K562 (cell line): Measurements from ENCODE around the gene PAX8.
"Not testable (repeated sequence)": the region's sequence is repeated elsewhere in the genome, so short reads cannot be mapped to it uniquely, and the experiment has no call there.

Experiments used
- EP300 ChIP-seq: IDR thresholded peaks from 2 replicates; pipeline ENCODE4 v1.6.1; 2012; ENCODE audit warnings: low read length, improper control_type of control experiment
- HEY1 ChIP-seq: fragments of 250-450 bp; sonication (Bioruptor Pico); IDR thresholded peaks from 2 replicates; pipeline ENCODE4 v1.5.0; 2020; ENCODE audit warnings: mild to moderate bottlenecking, moderate library complexity, borderline replicate concordance
- MLX ChIP-seq, 2 experiments: fragments of 450-650 bp in 1 of 2; sonication (generic) in 1 of 2; formaldehyde crosslinking; conservative IDR thresholded peaks; 2 replicates each; pipeline versions ENCODE4 v1.4.0 to v1.8.1; 2020 to 2022; ENCODE audit warnings: mild to moderate bottlenecking in 1 of 2, missing genetic modification reagents in 1 of 2
- POLR2AphosphoS5 ChIP-seq: IDR thresholded peaks from 2 replicates; pipeline ENCODE4 v1.6.1; 2011; ENCODE audit warnings: mild to moderate bottlenecking, low read depth, low read length, moderate library complexity; ENCODE audit not compliant: control insufficient read depth, insufficient read depth
- SETDB1 ChIP-seq: IDR thresholded peaks from one replicate; pipeline ENCODE4 v1.6.1; 2012; ENCODE audit warnings: low read length, control low read depth, inconsistent platforms
- SMAD3 ChIP-seq: fragments of 450-650 bp; formaldehyde crosslinking; conservative IDR thresholded peaks from 2 replicates; pipeline ENCODE4 v1.4.0; 2020; ENCODE audit warnings: mild to moderate bottlenecking
- TRIM28 ChIP-seq: fragments of 450-650 bp; IDR thresholded peaks from 2 replicates; pipeline ENCODE4 v1.6.1; 2017
- U2AF2 ChIP-seq: fragments of 200-400 bp; formaldehyde crosslinking; optimal IDR thresholded peaks from 2 replicates; pipeline ENCODE3; 2017; ENCODE audit warnings: low read depth, mild to moderate bottlenecking, low read length
- ZBTB12 ChIP-seq: fragments of 250-450 bp; sonication (Bioruptor Pico); IDR thresholded peaks from 2 replicates; pipeline ENCODE4 v1.4.0; 2020
- TF ChIP-seq, protein P1 (sequence below): fragments of 250-450 bp; sonication (Bioruptor Pico); IDR thresholded peaks from 2 replicates; pipeline ENCODE4 v1.8.0; 2022; ENCODE audit warnings: moderate library complexity, mild to moderate bottlenecking, inconsistent platforms
- TF ChIP-seq, protein P2 (sequence below), 3 experiments: IDR thresholded peaks in 2 of 3; conservative IDR thresholded peaks in 1 of 3; 2 replicates each; pipeline ENCODE4 v1.5.1; 2011 to 2012; ENCODE audit warnings: low read length in 3 of 3, mild to moderate bottlenecking in 3 of 3, control low read depth in 2 of 3, improper control_type of control experiment in 1 of 3, inconsistent platforms in 1 of 3, low read depth in 1 of 3, mixed read lengths in 1 of 3, moderate library complexity in 1 of 3; ENCODE audit not compliant: insufficient read depth in 2 of 3

DNA sequence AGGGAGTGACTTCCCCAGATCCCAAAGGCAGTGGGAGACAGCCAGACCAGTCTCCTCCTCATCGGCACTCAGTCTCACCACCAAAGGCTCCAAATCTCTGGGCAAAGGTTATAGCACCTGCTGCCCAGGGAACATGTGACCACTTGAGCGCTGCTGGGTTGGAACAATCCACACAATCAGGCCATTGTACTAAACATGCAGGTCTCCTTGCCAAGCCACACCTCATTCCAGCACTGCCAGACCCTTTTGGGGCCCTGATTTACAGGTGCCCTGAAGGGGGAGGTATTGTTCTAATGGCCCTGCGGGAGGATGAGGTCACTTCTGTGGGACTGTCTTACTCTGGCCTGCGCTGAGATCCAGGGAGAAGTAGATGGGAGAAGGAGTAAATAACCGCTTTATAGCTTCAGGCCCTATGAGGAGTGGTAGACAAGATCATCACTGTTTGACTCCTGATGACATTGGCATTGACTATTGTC lies 10.0 kb upstream of the PAX8 start:
- not testable (repeated sequence) for TF ChIP-seq POLR2AphosphoS5; MLX (CRISPR knock-in tag; conservative IDR thresholded peaks at IDR 0.05); SETDB1; EP300; U2AF2; TRIM28; HEY1 (CRISPR knock-in tag); SMAD3 (CRISPR knock-in tag); ZBTB12 (CRISPR knock-in tag)
- TF ChIP-seq, protein P1, sequence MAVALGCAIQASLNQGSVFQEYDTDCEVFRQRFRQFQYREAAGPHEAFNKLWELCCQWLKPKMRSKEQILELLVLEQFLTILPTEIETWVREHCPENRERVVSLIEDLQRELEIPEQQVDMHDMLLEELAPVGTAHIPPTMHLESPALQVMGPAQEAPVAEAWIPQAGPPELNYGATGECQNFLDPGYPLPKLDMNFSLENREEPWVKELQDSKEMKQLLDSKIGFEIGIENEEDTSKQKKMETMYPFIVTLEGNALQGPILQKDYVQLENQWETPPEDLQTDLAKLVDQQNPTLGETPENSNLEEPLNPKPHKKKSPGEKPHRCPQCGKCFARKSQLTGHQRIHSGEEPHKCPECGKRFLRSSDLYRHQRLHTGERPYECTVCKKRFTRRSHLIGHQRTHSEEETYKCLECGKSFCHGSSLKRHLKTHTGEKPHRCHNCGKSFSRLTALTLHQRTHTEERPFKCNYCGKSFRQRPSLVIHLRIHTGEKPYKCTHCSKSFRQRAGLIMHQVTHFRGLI (CRISPR knock-in tag), result not testable (repeated sequence)
- TF ChIP-seq, protein P2, sequence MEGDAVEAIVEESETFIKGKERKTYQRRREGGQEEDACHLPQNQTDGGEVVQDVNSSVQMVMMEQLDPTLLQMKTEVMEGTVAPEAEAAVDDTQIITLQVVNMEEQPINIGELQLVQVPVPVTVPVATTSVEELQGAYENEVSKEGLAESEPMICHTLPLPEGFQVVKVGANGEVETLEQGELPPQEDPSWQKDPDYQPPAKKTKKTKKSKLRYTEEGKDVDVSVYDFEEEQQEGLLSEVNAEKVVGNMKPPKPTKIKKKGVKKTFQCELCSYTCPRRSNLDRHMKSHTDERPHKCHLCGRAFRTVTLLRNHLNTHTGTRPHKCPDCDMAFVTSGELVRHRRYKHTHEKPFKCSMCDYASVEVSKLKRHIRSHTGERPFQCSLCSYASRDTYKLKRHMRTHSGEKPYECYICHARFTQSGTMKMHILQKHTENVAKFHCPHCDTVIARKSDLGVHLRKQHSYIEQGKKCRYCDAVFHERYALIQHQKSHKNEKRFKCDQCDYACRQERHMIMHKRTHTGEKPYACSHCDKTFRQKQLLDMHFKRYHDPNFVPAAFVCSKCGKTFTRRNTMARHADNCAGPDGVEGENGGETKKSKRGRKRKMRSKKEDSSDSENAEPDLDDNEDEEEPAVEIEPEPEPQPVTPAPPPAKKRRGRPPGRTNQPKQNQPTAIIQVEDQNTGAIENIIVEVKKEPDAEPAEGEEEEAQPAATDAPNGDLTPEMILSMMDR (IDR thresholded peaks at IDR 0.05 in 2 of 3, conservative IDR thresholded peaks at IDR 0.05 in 1 of 3; ENCODE audit: insufficient read depth in 2 of 3, low read depth in 1 of 3, low read length in 3 of 3), result not testable (repeated sequence)
